Endothelial cell (in vitro differentiated cells): Measurements from ENCODE around the gene MOXD1. TPM values are rescaled to one million over a fixed set of nuclear protein-coding genes. Genes with fewer than 3 reads are reported as not detected.
A peak's percentile ranks its signal among the peaks of the same experiment; 100 is the strongest.

Experiments used
- DNase-seq: peaks from one replicate; pipeline ENCODE4 v3.0.0; 2021; ENCODE audit warnings: low spot score
- H3K27ac Mint-ChIP-seq: one replicate; pipeline ENCODE4 v1.8.0; 2021; ENCODE audit warnings: mixed read lengths, inconsistent platforms; ENCODE audit not compliant: unreplicated experiment
- H3K27me3 Mint-ChIP-seq: one replicate; pipeline ENCODE4 v1.8.0; 2021; ENCODE audit warnings: mild to moderate bottlenecking, moderate library complexity, mixed read lengths, inconsistent platforms; ENCODE audit not compliant: unreplicated experiment
- H3K36me3 Mint-ChIP-seq: one replicate; pipeline ENCODE4 v1.8.0; 2021; ENCODE audit warnings: mild to moderate bottlenecking, low read depth, mixed read lengths, inconsistent platforms; ENCODE audit not compliant: unreplicated experiment
- H3K4me1 Mint-ChIP-seq: one replicate; pipeline ENCODE4 v1.8.0; 2021; ENCODE audit warnings: mild to moderate bottlenecking, mixed read lengths, inconsistent platforms; ENCODE audit not compliant: unreplicated experiment
- H3K4me3 Mint-ChIP-seq: one replicate; pipeline ENCODE4 v1.8.0; 2021; ENCODE audit warnings: mild to moderate bottlenecking, mixed read lengths, inconsistent platforms; ENCODE audit not compliant: unreplicated experiment
- H3K9me3 Mint-ChIP-seq: one replicate; pipeline ENCODE4 v1.8.0; 2021; ENCODE audit warnings: mixed read lengths, inconsistent platforms; ENCODE audit not compliant: unreplicated experiment
- CTCF ChIP-seq: fragments of 200-600 bp; sonication (generic); IDR thresholded peaks from one replicate; pipeline ENCODE4 v1.5.0; 2021; ENCODE audit warnings: antibody characterized with exemption; ENCODE audit not compliant: unreplicated experiment
- total RNA-seq: library from RNA; stranded (reverse); fragmentation: NEBNext Ultra II Directional; extraction: Animal tissue kit (Norgen Biotek cat#: 25700); gene quantifications from one replicate; pipeline ENCODE4 v1.2.1, GENCODE V29; 2021; ENCODE audit not compliant: unreplicated experiment

The MOXD1 gene
- total RNA-seq, 1 donor from 2014 or later, result 0.08 TPM

GRCh38 chr6:132300323-132300949 is 100.8 kb downstream of the MOXD1 start:
- DNase-seq, result peak; percentile 28
- Mint-ChIP-seq H3K36me3 (no peaks in the 10 kb centered on the region), H3K4me1 (no peaks in the 10 kb centered on the region), H3K4me3 (no peak overlapping the region), H3K27ac (no peak overlapping the region), H3K27me3 (no peaks in the 10 kb centered on the region), H3K9me3 (no peaks in the 10 kb centered on the region)
- TF ChIP-seq CTCF, result peak; percentile 65

- Mint-ChIP-seq H3K36me3 (no peaks in the 10 kb centered on the region), H3K9me3 (no peaks in the 10 kb centered on the region), H3K4me1 (no peaks in the 10 kb centered on the region), H3K4me3 (no peak overlapping the region), H3K27ac (no peak overlapping the region), H3K27me3 (no peaks in the 10 kb centered on the region)
- peak; percentile 68 for TF ChIP-seq CTCF
- DNase-seq, result peak; percentile 56
Measured at GRCh38 chr6:132298344-132298949, 102.8 kb downstream of the MOXD1 start.

- no peaks in the 10 kb centered on the region for H3K36me3 Mint-ChIP-seq
- no peak for TF ChIP-seq CTCF
- no peak for DNase-seq
- H3K27me3 Mint-ChIP-seq, result no peaks in the 10 kb centered on the region
- no peaks in the 10 kb centered on the region for H3K9me3 Mint-ChIP-seq
- no peak overlapping the region for H3K27ac Mint-ChIP-seq
- no peak overlapping the region for H3K4me3 Mint-ChIP-seq
- no peaks in the 10 kb centered on the region for H3K4me1 Mint-ChIP-seq
Measured at GRCh38 chr6:132289756-132290155, 111.5 kb downstream of the MOXD1 start.

- DNase-seq, result no peak
- no peak for TF ChIP-seq CTCF
- no peak overlapping the region for H3K27ac Mint-ChIP-seq
- H3K4me1 Mint-ChIP-seq, result no peaks in the 10 kb centered on the region
- H3K9me3 Mint-ChIP-seq, result no peaks in the 10 kb centered on the region
- H3K27me3 Mint-ChIP-seq, result no peaks in the 10 kb centered on the region
- H3K4me3 Mint-ChIP-seq, result no peak overlapping the region
- H3K36me3 Mint-ChIP-seq, result no peaks in the 10 kb centered on the region
Measured at GRCh38 chr6:132287101-132287500, 114.2 kb downstream of the MOXD1 start.

- Mint-ChIP-seq H3K27ac (no peak overlapping the region), H3K27me3 (no peaks in the 10 kb centered on the region)
Measured at GRCh38 chr6:132286298-132287019, 114.8 kb downstream of the MOXD1 start.

More at GRCh38 chr6:132286298-132287019, 114.8 kb downstream of the MOXD1 start:
- Mint-ChIP-seq H3K4me1 (no peaks in the 10 kb centered on the region), H3K4me3 (no peak overlapping the region), H3K9me3 (no peaks in the 10 kb centered on the region), H3K36me3 (no peaks in the 10 kb centered on the region)
- TF ChIP-seq CTCF, result no peak
- no peak for DNase-seq
